Coronary artery (tissue), 2 donors: ENCODE results near the gene PDCD4.

Experiments used
- DNase-seq: peaks from one replicate; pipeline ENCODE4 v3.0.0-alpha.2; 2017; ENCODE audit warnings: low spot score
- H3K27ac ChIP-seq, 2 donors: fragments of 200-600 bp; sonication (generic); one replicate each; pipeline ENCODE4 v1.5.1; 2016 to 2019
- H3K4me3 ChIP-seq: fragments of 200-600 bp; sonication (generic); 2 replicates; pipeline ENCODE4 v1.5.1; 2016; ENCODE audit warnings: mild to moderate bottlenecking, moderate library complexity
- CTCF ChIP-seq: fragments of 200-600 bp; sonication (generic); IDR thresholded peaks from one replicate; pipeline ENCODE4 v1.5.1; 2019; ENCODE audit warnings: antibody characterized with exemption

PDCD4 gene

GRCh38 chr10:110860576-110861241 lies 11.0 kb upstream of the PDCD4 start:
- H3K4me3 ChIP-seq: no peak overlapping the region
- H3K27ac ChIP-seq: peak overlapping the region; percentile 29 to 83
- no peak for TF ChIP-seq CTCF
- DNase-seq: no peak

GRCh38 chr10:110861476-110861875 lies 10.3 kb upstream of the PDCD4 start:
- no peak for TF ChIP-seq CTCF
- H3K27ac ChIP-seq: peak overlapping the region in 1 of 2 donors; percentile 83
- DNase-seq: no peak
- no peak overlapping the region for H3K4me3 ChIP-seq

GRCh38 chr10:110861930-110862649 lies 9.6 kb upstream of the PDCD4 start:
- no peak for TF ChIP-seq CTCF
- Histone ChIP-seq H3K27ac (peak overlapping the region in 1 of 2 donors; percentile 74), H3K4me3 (no peak overlapping the region)
- DNase-seq: no peak

- TF ChIP-seq CTCF: no peak
- Histone ChIP-seq H3K4me3 (no peak overlapping the region), H3K27ac (peak overlapping the region in 1 of 2 donors; percentile 74)
- DNase-seq: no peak
Measured at GRCh38 chr10:110862961-110863360, 8.8 kb upstream of the PDCD4 start.

GRCh38 chr10:110863361-110863760 lies 8.4 kb upstream of the PDCD4 start:
- DNase-seq: no peak
- Histone ChIP-seq H3K4me3 (no peak overlapping the region), H3K27ac (peak overlapping the region in 1 of 2 donors; percentile 74)
- no peak for TF ChIP-seq CTCF

GRCh38 chr10:110863956-110864355 lies 7.8 kb upstream of the PDCD4 start:
- no peak for DNase-seq
- TF ChIP-seq CTCF: no peak
- Histone ChIP-seq H3K27ac (peak overlapping the region in 1 of 2 donors; percentile 74), H3K4me3 (no peak overlapping the region)

- no peak for TF ChIP-seq CTCF
- DNase-seq: no peak
- peak overlapping the region; percentile 44 to 74 for H3K27ac ChIP-seq
- H3K4me3 ChIP-seq: no peak overlapping the region
Measured at GRCh38 chr10:110864662-110865140, 7.0 kb upstream of the PDCD4 start.
